Right lobe of liver (tissue), 6 donors: ENCODE data around the gene ZNF665. TPM values are rescaled to one million over a fixed set of nuclear protein-coding genes. Genes with fewer than 3 reads are reported as not detected.
A peak's percentile ranks its signal among the peaks of the same experiment; 100 is the strongest.

ENCODE experiments used
- ATAC-seq, 4 donors: fragments of 200-7000 bp; cut with Tn5 transposase; one replicate each; pipeline ENCODE4 v1.9.1; 2020; ENCODE audit warnings: mild to moderate bottlenecking in 4 of 4, moderate library complexity in 4 of 4
- DNase-seq, 3 donors: peaks; one replicate each; pipeline ENCODE4 v3.0.0-alpha.2; 2020
- H3K27ac ChIP-seq, 3 donors: fragments of 200-600 bp; one replicate each; pipeline ENCODE4 v1.8.0; 2022
- H3K27me3 ChIP-seq, 2 donors: fragments of 200-600 bp; one replicate each; pipeline ENCODE4 v1.8.0; 2022
- H3K36me3 ChIP-seq, 4 donors: fragments of 200-600 bp; sonication (generic) in 1 of 4; one replicate each; pipeline versions ENCODE4 v1.5.1 to v1.8.0; 2017 to 2022; ENCODE audit warnings: control low read depth in 1 of 4
- H3K4me1 ChIP-seq, 4 donors: fragments of 200-600 bp; sonication (generic) in 1 of 4; one replicate each; pipeline versions ENCODE4 v1.5.1 to v1.8.0; 2017 to 2022; ENCODE audit warnings: control low read depth in 1 of 4
- H3K4me3 ChIP-seq, 3 donors: fragments of 200-600 bp; one replicate each; pipeline ENCODE4 v1.8.0; 2022
- H3K9me3 ChIP-seq, 4 donors: fragments of 200-600 bp; sonication (generic) in 1 of 4; one replicate each; pipeline versions ENCODE4 v1.5.1 to v1.8.0; 2017 to 2022; ENCODE audit warnings: control low read depth in 1 of 4
- CTCF ChIP-seq, 4 donors: fragments of 200-600 bp in 3 of 4; fragments of 450-650 bp in 1 of 4; IDR thresholded peaks; one replicate each; pipeline versions ENCODE4 v1.5.1 to v1.8.0; 2016 to 2022; ENCODE audit warnings: antibody characterized with exemption in 4 of 4, mild to moderate bottlenecking in 2 of 4
- POLR2A ChIP-seq: fragments of 450-650 bp; IDR thresholded peaks from one replicate; pipeline ENCODE4 v1.6.1; 2017; ENCODE audit warnings: antibody characterized with exemption, mild to moderate bottlenecking
- WGBS: methylation state at CpG from one replicate; pipeline ENCODE4 v1.1.6; 2018; ENCODE audit warnings: low coverage, low lambda C conversion rate; ENCODE audit not compliant: insufficient coverage; ENCODE audit errors: missing lambda C conversion rate; 5-methylcytosine and 5-hydroxymethylcytosine counted together
- intact Hi-C, 2 donors: fragments of 100-400 bp; cut with DNase I; formaldehyde crosslinking; loops; one replicate each; pipeline versions ENCODE4 v1.11.2 to v1.14.1; 2022
- total RNA-seq, 6 experiments: library from RNA; depleted of rRNA in 2 of 6; stranded (reverse); fragments of >200 nt in 2 of 6; fragmentation: NEBNext Ultra II Directional in 3 of 6; extraction: Animal tissue kit (Norgen Biotek cat#: 25700) in 3 of 6; gene quantifications; one replicate each; pipeline versions ENCODE4 v1.1.0 to v1.2.4, GENCODE V29; 2016 to 2023
- donor health status: DM: no; HTN: yes; CAD: no.
- donor health status: DM: no; HTN: no; CAD: no.
- donor health status: DM: no; HTN: no; CAD: no.
- donor health status: DM: no; HTN: yes; CAD: no.
- donor health status: DM: no; HTN: yes; CAD: no.

ZNF665 gene
- total RNA-seq, 6 experiments from 2014 or later, result 0.09 to 0.47 (median 0.32) TPM; not detected in 1

- no peaks in the 10 kb centered on the region for H3K4me1 ChIP-seq
- no peak overlapping the region for H3K4me3 ChIP-seq
- WGBS, result 94% methylated on average over 4 of the region's 4 CpGs
- intact Hi-C loops, result no loop called here
- H3K27ac ChIP-seq, result no peak overlapping the region
- TF ChIP-seq POLR2A, result no peak
- TF ChIP-seq CTCF (IDR thresholded peaks at IDR 0.05), result no peak
- DNase-seq (no peak), ATAC-seq (no peak)
- peaks cover 0 to 59% (median 21%) of the 10 kb centered on the region in 4 donors for H3K9me3 ChIP-seq
- no peaks in the 10 kb centered on the region for H3K27me3 ChIP-seq
- H3K36me3 ChIP-seq, result peaks cover 0 to 17% (median 0%) of the 10 kb centered on the region in 4 donors
Observed at GRCh38 chr19:53140351-53140750, 52.8 kb downstream of the ZNF665 start.

GRCh38 chr19:53136432-53136831 is 56.7 kb downstream of the ZNF665 start:
- no peaks in the 10 kb centered on the region for H3K4me1 ChIP-seq
- H3K36me3 ChIP-seq, result peaks cover 0 to 5% (median 0%) of the 10 kb centered on the region in 4 donors
- ATAC-seq, result no peak
- H3K9me3 ChIP-seq, result peaks cover 0 to 50% (median 13%) of the 10 kb centered on the region in 4 donors
- no peak for DNase-seq
- TF ChIP-seq POLR2A (no peak), CTCF (IDR thresholded peaks at IDR 0.05) (no peak)
- intact Hi-C loops, result no loop called here
- no peak overlapping the region for H3K27ac ChIP-seq
- H3K27me3 ChIP-seq, result no peaks in the 10 kb centered on the region
- 73% methylated on average over 3 of the region's 3 CpGs for WGBS
- H3K4me3 ChIP-seq, result no peak overlapping the region

GRCh38 chr19:53132141-53132991 is 60.8 kb downstream of the ZNF665 start, which contains the start of gene ZNF415:
TSS of gene ZNF415 (minus strand) at chr19:53132910. CDS start at chr19:53122676, 10,234 bp downstream.
- no peaks in the 10 kb centered on the region for H3K27me3 ChIP-seq
- 1% methylated on average over 42 of the region's 51 CpGs for WGBS
- H3K9me3 ChIP-seq, result peaks cover 0 to 13% (median 0%) of the 10 kb centered on the region in 4 donors
- ATAC-seq (peak; percentile 66 to 83 (median 76)), DNase-seq (peak; percentile 68 to 70 (median 70))
- TF ChIP-seq POLR2A (no peak), CTCF (IDR thresholded peaks at IDR 0.05) (no peak)
- H3K36me3 ChIP-seq, result no peaks in the 10 kb centered on the region
- H3K4me3 ChIP-seq, result peak within 1 kb of the TSS; percentile 22 to 42 (median 29)
- H3K27ac ChIP-seq, result peak within 1 kb of the TSS; percentile 21 to 43 (median 26)
- intact Hi-C loops, result no loop called here
- no peaks in the 10 kb centered on the region for H3K4me1 ChIP-seq

- Histone ChIP-seq H3K27me3 (no peaks in the 10 kb centered on the region), H3K4me3 (peak overlapping the region in 1 of 3 donors; percentile 29), H3K36me3 (no peaks in the 10 kb centered on the region), H3K9me3 (peaks cover 0 to 7% (median 0%) of the 10 kb centered on the region in 4 donors), H3K27ac (no peak overlapping the region), H3K4me1 (no peaks in the 10 kb centered on the region)
- 38% methylated on average over 6 of the region's 6 CpGs for WGBS
- ATAC-seq (peak in 1 of 4 donors; percentile 42), DNase-seq (no peak)
- TF ChIP-seq POLR2A (no peak), CTCF (IDR thresholded peaks at IDR 0.05) (no peak)
- intact Hi-C loops, result no loop called here
Observed at GRCh38 chr19:53131727-53132126, 61.4 kb downstream of the ZNF665 start.
